Adrenal gland (tissue), 5 donors: ENCODE data around the gene KRCC1.

Experiments
- POLR2A ChIP-seq, 2 donors: fragments of 450-650 bp; IDR thresholded peaks; one replicate each; pipeline ENCODE4 v1.6.1; 2017; ENCODE audit warnings: antibody characterized with exemption in 2 of 2, mild to moderate bottlenecking in 2 of 2, moderate library complexity in 1 of 2
- TF ChIP-seq, protein P1 (sequence below), 6 experiments: fragments of 450-650 bp in 4 of 6; fragments of 200-600 bp in 2 of 6; sonication (generic) in 1 of 6; IDR thresholded peaks; 1 replicate in 5 of 6; 2 replicates in 1 of 6; pipeline versions ENCODE4 v1.5.1 to v1.8.0; 2016 to 2021; ENCODE audit warnings: antibody characterized with exemption in 6 of 6, mild to moderate bottlenecking in 2 of 6, moderate library complexity in 1 of 6
- donor health status: DM: no; HTN: no; CAD: no.

GRCh38 chr2:88002359-88002707 lies 53.2 kb downstream of the KRCC1 start:
- TF ChIP-seq, protein P1, sequence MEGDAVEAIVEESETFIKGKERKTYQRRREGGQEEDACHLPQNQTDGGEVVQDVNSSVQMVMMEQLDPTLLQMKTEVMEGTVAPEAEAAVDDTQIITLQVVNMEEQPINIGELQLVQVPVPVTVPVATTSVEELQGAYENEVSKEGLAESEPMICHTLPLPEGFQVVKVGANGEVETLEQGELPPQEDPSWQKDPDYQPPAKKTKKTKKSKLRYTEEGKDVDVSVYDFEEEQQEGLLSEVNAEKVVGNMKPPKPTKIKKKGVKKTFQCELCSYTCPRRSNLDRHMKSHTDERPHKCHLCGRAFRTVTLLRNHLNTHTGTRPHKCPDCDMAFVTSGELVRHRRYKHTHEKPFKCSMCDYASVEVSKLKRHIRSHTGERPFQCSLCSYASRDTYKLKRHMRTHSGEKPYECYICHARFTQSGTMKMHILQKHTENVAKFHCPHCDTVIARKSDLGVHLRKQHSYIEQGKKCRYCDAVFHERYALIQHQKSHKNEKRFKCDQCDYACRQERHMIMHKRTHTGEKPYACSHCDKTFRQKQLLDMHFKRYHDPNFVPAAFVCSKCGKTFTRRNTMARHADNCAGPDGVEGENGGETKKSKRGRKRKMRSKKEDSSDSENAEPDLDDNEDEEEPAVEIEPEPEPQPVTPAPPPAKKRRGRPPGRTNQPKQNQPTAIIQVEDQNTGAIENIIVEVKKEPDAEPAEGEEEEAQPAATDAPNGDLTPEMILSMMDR (IDR thresholded peaks at IDR 0.05) = no peak
- TF ChIP-seq POLR2A (IDR thresholded peaks at IDR 0.05) = no peak
